ENCODE results near the gene EXT2.

DNA sequence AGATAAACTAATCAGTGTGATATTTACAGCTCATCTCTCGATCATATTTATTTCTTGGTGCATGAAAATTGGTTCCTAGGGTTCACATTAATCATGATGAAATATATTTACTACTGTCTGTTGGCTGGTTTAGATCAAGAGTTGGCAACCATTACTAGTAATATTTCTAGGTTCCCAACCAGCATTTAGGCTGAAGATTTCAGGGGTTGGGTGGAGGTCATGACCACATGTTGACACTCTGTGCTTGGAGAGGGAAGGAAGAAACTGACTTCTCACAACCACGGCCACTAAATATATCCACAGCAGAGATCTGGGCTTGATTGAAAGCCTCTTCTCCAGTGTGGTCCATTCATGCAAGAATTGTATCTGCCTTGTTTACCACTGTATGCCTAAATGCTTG, 126.5 kb downstream of the EXT2 start:
- TF ChIP-seq POLR2AphosphoS5 (IDR thresholded peaks at IDR 0.05; ENCODE audit: low read depth, low read length) (no peak), NFIC (IDR thresholded peaks at IDR 0.05; ENCODE audit: borderline replicate concordance) (no peak), TAF1 (IDR thresholded peaks at IDR 0.05; ENCODE audit: borderline replicate concordance, low read depth, low read length) (no peak), REST (IDR thresholded peaks at IDR 0.05; ENCODE audit: low read depth, low read length) (no peak), EP300 (IDR thresholded peaks at IDR 0.05; ENCODE audit: borderline replicate concordance in 1 of 2, low read depth in 1 of 2, low read length in 1 of 2) (no peak), SMC3 (IDR thresholded peaks at IDR 0.05; ENCODE audit: low read depth, low read length) (no peak), MAX (IDR thresholded peaks at IDR 0.05; ENCODE audit: low read depth) (no peak), ZBTB33 (IDR thresholded peaks at IDR 0.05; ENCODE audit: borderline replicate concordance, low read depth) (no peak)
- TF ChIP-seq, protein P1, sequence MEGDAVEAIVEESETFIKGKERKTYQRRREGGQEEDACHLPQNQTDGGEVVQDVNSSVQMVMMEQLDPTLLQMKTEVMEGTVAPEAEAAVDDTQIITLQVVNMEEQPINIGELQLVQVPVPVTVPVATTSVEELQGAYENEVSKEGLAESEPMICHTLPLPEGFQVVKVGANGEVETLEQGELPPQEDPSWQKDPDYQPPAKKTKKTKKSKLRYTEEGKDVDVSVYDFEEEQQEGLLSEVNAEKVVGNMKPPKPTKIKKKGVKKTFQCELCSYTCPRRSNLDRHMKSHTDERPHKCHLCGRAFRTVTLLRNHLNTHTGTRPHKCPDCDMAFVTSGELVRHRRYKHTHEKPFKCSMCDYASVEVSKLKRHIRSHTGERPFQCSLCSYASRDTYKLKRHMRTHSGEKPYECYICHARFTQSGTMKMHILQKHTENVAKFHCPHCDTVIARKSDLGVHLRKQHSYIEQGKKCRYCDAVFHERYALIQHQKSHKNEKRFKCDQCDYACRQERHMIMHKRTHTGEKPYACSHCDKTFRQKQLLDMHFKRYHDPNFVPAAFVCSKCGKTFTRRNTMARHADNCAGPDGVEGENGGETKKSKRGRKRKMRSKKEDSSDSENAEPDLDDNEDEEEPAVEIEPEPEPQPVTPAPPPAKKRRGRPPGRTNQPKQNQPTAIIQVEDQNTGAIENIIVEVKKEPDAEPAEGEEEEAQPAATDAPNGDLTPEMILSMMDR (IDR thresholded peaks at IDR 0.05): no peak
